Stimulated activated CD4-positive, alpha-beta T cell treated with anti-CD3 and anti-CD28 coated beads, TNF-alpha, amount 100 ng/mL, for 1 hour (primary cell): ENCODE results near the gene DDI1.

ENCODE experiments used
- DNase-seq, 3 donors: peaks; one replicate each; pipeline ENCODE4 v3.0.0-alpha.2; 2020; ENCODE audit warnings: low read depth in 3 of 3, low spot score in 1 of 3

Gene DDI1

DNA sequence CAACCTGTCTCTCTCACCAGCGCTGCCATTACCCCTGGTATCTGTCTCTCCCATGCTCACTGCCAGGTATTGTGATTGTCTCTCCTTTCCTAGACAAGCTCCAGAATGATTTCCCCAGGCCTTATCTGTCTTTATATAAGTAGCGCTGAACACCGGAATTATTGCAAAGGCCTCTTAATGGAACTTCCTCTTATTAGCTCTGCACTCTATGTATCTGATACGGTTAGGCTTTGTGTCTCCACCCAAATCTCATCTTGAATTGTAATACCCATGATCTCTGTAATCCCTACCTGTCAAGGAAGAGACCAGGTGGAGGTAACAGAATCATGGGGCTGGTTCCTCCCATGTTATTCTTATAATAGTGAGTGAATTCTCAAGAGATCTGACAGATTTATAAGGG lies 39.3 kb downstream of the DDI1 start:
- DNase-seq: no peak

DNA sequence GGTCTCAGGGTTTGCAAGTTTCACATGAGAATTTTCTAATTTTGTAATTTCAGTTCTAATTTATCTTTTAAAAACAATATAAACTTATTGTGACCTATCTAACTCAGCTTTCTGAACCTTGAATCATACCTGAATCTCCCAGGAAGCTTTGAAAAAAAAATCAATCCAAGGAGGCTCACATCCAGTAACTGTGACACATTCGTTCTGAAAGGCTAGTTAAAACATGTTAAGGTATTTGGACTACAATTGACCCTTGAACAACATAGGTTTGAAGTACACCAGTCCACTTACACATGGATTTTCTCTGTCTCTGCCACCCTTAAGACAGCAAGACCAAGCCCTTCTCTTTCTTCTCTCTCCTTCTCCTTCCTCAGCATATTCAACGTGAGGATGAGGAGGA lies 40.0 kb downstream of the DDI1 start:
- no peak for DNase-seq

DNA sequence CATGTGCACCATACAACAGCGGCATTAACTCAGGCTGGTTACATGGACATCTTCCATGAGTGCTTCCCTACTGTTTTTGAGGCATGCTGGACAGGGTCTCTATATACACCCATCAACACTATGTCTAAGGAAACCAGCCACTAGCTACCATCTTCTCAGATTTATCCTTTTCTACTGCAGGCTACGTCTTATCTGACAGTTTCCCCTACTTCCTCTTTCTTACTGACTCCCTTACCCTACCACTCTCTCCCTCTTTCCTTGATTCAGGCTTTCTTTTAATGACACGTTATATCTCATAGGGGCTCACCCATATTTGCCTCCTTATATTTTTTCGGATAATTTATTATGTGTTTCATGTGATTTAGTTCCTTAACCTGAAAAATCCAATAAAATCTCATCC lies 41.8 kb downstream of the DDI1 start:
- DNase-seq: no peak

DNA sequence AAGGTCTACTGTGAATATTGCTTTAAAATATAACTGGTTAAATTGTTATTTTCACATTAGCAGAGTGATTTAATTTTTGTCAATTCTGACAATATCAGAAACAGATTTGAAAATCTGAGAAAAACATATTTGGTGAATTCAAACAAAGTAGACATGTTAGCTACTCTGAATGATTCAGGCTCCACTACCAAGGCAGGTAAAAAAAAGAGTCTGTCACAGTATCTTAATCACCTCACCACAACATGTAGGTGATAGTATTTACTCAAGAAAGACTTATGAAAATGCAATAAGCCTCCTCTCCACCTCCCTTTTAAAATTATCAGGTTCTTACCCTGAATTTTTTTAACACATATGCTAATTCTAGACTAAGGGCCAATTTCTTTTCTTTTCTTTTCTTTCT lies 42.6 kb downstream of the DDI1 start:
- DNase-seq: no peak

DNA sequence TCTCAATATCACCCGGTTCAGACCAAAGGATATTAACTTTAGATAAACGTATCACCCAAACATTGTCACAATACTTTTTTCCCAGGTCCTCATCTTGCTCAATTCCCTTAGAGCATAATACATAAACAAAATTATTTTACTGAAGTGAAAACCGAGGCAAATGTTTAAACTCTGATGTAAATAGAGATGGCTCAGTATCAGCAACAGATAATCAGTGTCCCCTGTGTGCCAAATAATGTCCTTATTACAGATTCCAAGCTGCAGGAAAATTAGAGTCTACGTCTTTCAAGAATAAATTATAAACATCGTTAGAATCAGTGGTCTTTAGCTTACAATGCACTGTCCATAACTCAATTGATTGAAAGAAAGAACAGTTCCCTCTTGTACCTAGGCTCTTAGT lies 50.2 kb downstream of the DDI1 start:
- no peak for DNase-seq
